ENCODE data around the gene PSAT1.
A peak's percentile ranks its signal among the peaks of the same experiment; 100 is the strongest.
"Not testable (repeated sequence)": the region's sequence is repeated elsewhere in the genome, so short reads cannot be mapped to it uniquely, and the experiment has no call there.

PSAT1 gene

GRCh38 chr9:78296893-78297671 lies at the start of gene PSAT1:
Gene PSAT1 (plus strand): TSS chr9:78297125. CDS start chr9:78297211, 86 bp downstream.
- DNase-seq: peak; percentile 82

GRCh38 chr9:78248635-78249034 lies 48.3 kb upstream of the PSAT1 start:
- DNase-seq: no peak

- no peak for DNase-seq
Measured at GRCh38 chr9:78249542-78249941, 47.4 kb upstream of the PSAT1 start.

GRCh38 chr9:78252616-78253015 lies 44.3 kb upstream of the PSAT1 start:
- no peak for DNase-seq

GRCh38 chr9:78253285-78253684 lies 43.6 kb upstream of the PSAT1 start:
- no peak for DNase-seq

GRCh38 chr9:78261403-78262001 lies 35.4 kb upstream of the PSAT1 start:
- DNase-seq: no peak

GRCh38 chr9:78262655-78263054 lies 34.3 kb upstream of the PSAT1 start:
- no peak for DNase-seq

- DNase-seq: no peak
Measured at GRCh38 chr9:78267889-78268288, 29.0 kb upstream of the PSAT1 start.

GRCh38 chr9:78269784-78270183 lies 27.1 kb upstream of the PSAT1 start:
- no peak for DNase-seq

- DNase-seq: no peak
Measured at GRCh38 chr9:78272307-78272706, 24.6 kb upstream of the PSAT1 start.

- no peak for DNase-seq
Measured at GRCh38 chr9:78273761-78274160, 23.2 kb upstream of the PSAT1 start.

GRCh38 chr9:78278177-78278777 lies 18.6 kb upstream of the PSAT1 start:
- DNase-seq: no peak

GRCh38 chr9:78278801-78279200 lies 18.1 kb upstream of the PSAT1 start:
- no peak for DNase-seq

GRCh38 chr9:78280982-78281668 lies 15.8 kb upstream of the PSAT1 start:
- DNase-seq: no peak

GRCh38 chr9:78284181-78284580 lies 12.7 kb upstream of the PSAT1 start:
- DNase-seq: not testable (repeated sequence)

- no peak for DNase-seq
Measured at GRCh38 chr9:78286125-78286524, 10.8 kb upstream of the PSAT1 start.

GRCh38 chr9:78286946-78287388 lies 10.0 kb upstream of the PSAT1 start:
- DNase-seq: no peak

GRCh38 chr9:78288214-78288892 lies 8.6 kb upstream of the PSAT1 start:
- no peak for DNase-seq

GRCh38 chr9:78289474-78289873 lies 7.5 kb upstream of the PSAT1 start:
- no peak for DNase-seq

GRCh38 chr9:78291240-78291925 lies 5.5 kb upstream of the PSAT1 start:
- no peak for DNase-seq

GRCh38 chr9:78292026-78292425 lies 4.9 kb upstream of the PSAT1 start:
- no peak for DNase-seq
